Activated naive CD4-positive, alpha-beta T cell treated with anti-CD3 and anti-CD28 coated beads, Interleukin-2, amount 50 U/mL, for 72 hours (primary cell): ENCODE measurements around the gene VAPB. TPM values are rescaled to one million over a fixed set of nuclear protein-coding genes. Genes with fewer than 3 reads are reported as not detected.
A peak's percentile ranks its signal among the peaks of the same experiment; 100 is the strongest.

Experiments used
- ATAC-seq, 2 donors: fragments of 150-1000 bp; cut with Tn5 transposase; 2 replicates each; pipeline ENCODE4 v1.10.0; 2021; ENCODE audit warnings: mild to moderate bottlenecking in 2 of 2, moderate library complexity in 2 of 2
- DNase-seq, 2 donors: peaks; one replicate each; pipeline ENCODE4 v3.0.0; 2021 to 2022; ENCODE audit warnings: low spot score in 2 of 2
- H3K27ac Mint-ChIP-seq, 2 donors: one replicate each; pipeline ENCODE4 v1.8.0; 2022; ENCODE audit warnings: mild to moderate bottlenecking in 2 of 2, mixed read lengths in 2 of 2
- H3K36me3 Mint-ChIP-seq, 2 donors: one replicate each; pipeline ENCODE4 v1.8.0; 2022; ENCODE audit warnings: mixed read lengths in 2 of 2
- H3K9me3 Mint-ChIP-seq, 2 donors: one replicate each; pipeline ENCODE4 v1.8.0; 2022; ENCODE audit warnings: mixed read lengths in 2 of 2
- total RNA-seq, 2 donors: library from RNA; stranded (reverse); gene quantifications; one replicate each; pipeline ENCODE4 v1.2.3, GENCODE V29; 2022

VAPB gene
- total RNA-seq, 2 donors from 2014 or later: 28.0 to 43.5 TPM

DNA sequence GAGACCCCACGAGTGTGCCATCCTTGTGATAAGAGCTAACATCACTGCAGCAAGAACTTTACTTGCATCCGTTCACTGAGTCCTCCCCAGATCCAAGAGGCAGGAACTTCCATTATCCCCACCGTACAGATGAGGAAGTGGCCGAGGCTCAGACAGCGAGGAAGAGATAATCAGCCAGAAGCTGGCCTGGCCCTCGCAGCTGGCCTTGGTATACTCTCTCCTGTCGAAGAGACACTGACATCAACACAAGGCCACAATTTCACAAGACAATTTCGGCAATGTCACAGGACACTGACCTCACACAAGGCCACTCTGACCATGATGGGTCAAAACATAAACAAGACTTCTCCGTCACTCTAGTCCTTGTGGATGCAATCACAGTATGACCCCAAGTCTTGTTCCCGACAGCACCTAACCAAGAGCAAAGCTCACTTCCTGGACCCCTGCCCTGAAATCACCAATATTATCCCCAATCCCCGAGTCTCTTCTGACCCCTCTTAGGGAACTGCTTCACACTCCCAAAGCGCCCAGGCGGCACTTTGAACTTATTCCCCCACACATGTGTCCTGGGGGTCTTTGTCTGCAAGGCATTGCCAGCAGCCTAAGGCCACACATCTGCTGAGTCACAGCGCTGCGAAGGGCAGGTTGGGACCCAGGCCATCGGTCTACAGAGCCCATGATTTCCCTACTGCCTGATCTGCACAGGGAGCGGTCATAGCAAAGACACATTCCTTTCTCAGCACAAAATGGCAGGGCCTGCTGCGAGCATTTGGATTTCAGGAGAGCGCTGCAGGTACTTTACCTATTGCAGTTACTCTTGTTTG is 14.8 kb upstream of the VAPB start:
- DNase-seq (no peak), ATAC-seq (no peak)
- Mint-ChIP-seq H3K36me3 (no peaks in the 10 kb centered on the region), H3K27ac (peak overlapping the region in 1 of 2 donors; percentile 46), H3K9me3 (no peaks in the 10 kb centered on the region)

DNA sequence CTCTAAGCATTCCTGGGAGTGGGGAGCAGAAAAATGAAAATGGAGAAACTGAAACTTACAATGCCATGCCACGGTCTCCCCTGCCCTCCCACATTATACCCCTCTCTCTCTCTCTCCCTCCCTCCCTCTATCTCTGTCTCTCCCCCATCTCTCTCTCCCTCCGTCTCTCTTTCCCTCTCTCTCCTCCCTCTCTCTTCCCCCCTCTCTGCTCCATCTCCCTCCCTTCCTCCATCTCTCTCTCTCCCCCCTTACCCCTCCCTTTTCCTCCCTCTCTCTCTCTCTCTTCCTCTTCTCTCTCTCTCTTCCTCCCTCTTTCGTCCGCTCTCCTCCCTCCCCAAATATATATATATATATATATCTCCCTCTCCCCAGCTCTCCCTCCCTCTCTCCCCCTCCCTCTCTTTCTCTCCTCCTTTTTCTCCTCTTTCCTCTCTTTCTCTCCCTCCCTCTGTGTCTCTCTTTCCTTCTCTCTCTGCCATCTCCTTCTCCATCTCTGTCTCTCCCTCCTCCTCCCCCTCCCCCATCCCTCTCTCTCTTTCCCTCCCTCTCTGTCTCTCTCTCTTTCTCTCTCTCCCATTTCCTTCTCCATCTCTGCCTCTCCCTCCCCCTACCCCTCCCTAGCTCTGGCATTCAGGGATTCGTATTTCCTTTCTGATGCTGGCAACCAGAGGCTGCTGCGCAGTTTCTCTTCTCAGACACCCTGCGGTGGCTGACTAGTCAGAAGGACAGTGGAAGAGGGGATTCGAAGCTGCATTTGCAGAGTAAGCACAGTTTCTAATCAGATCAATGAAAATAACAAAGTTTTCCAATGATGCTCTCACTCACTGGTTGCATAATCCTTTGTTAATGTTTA is 13.9 kb upstream of the VAPB start:
- H3K36me3 Mint-ChIP-seq: no peaks in the 10 kb centered on the region
- ATAC-seq (no peak), DNase-seq (no peak)
- no peaks in the 10 kb centered on the region for H3K9me3 Mint-ChIP-seq
- peak overlapping the region in 1 of 2 donors; percentile 8 for H3K27ac Mint-ChIP-seq

DNA sequence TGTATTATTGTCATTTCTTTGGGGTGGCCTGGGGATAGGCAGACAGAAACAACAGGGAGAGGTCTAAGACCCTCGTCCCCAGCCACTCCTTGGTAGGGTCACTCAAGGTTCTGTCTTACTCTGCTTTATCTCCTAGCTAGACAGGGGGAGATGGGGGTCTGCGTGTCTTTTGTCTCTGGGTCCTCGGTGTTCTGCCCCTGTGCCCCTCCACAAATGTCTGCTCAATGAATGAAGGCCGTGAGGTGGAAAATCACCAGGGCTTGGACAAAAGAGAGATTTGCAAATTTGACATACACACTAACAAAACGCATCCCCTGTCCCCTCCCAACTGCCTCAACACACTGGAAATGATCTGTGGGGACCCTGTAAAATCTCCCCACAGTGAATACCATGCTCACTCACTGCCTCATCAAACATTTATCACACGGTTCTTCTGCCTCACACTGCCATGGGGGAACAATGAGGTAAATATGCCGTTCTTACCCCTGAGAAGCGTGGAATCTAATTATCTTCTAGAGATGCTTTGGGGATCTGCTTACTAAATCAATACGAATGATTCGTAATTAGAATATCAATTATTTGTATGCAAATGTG is 13.2 kb upstream of the VAPB start:
- DNase-seq: no peak
- no peak for ATAC-seq
- H3K9me3 Mint-ChIP-seq: peaks cover 2 to 3% of the 10 kb centered on the region in 2 donors
- no peak overlapping the region for H3K27ac Mint-ChIP-seq
- peaks cover under 1 to 3% of the 10 kb centered on the region in 2 donors for H3K36me3 Mint-ChIP-seq

DNA sequence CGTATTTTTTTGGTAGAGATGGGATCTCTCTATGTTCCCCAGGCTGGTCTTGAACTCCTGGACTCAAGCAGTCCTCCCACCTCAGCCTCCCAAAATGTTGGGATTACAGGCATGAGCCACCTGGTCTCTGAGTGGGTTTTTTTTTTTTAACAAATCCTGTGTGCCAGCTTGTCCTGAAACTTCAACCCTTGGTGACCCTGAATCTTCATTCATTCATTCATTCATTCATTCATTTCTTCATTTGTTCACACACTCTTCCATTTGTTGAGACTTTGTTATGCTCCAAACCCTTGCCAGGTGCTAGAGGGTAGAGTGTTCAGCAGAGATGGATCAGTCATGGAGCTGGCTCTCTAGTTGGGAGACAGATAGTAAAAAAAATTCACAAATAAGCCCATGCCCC is 12.0 kb upstream of the VAPB start:
- DNase-seq (no peak), ATAC-seq (no peak)
- Mint-ChIP-seq H3K27ac (no peak overlapping the region), H3K36me3 (peaks cover 8 to 11% of the 10 kb centered on the region in 2 donors), H3K9me3 (peaks cover 9 to 11% of the 10 kb centered on the region in 2 donors)

DNA sequence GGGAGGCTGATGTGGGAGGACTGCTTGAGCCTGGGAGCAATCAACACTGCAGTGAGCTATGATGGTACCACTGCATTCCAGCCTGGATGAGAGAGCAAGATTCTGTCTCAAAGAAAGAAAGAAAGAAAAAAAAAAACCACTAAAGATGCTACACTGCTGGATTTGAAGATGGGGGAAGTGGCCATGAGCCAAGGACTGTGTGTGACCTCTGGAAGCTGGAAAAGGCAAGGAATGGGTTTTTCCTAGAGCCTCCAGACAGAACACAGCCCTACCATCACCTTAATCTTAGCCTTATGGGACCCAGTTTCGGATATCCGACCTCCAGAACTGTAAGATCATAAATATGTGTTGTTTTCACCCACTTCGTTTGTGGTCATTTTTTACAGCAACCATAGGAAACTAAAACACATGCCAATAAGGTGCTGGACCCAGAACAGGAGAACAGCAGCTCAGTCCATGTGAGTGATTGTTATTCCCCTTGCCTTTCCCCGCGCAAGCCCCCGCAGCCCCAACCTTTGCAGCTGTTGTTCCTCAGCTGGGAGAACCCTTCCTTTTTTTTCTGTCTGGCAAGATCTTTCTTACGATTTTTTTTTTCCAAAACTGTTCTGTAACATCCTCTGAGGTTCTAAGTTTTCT is 11.1 kb upstream of the VAPB start:
- peak overlapping the region in 1 of 2 donors; percentile 61 for H3K27ac Mint-ChIP-seq
- DNase-seq: no peak
- H3K36me3 Mint-ChIP-seq: peaks cover 8 to 11% of the 10 kb centered on the region in 2 donors
- peaks cover 9 to 11% of the 10 kb centered on the region in 2 donors for H3K9me3 Mint-ChIP-seq
- no peak for ATAC-seq

DNA sequence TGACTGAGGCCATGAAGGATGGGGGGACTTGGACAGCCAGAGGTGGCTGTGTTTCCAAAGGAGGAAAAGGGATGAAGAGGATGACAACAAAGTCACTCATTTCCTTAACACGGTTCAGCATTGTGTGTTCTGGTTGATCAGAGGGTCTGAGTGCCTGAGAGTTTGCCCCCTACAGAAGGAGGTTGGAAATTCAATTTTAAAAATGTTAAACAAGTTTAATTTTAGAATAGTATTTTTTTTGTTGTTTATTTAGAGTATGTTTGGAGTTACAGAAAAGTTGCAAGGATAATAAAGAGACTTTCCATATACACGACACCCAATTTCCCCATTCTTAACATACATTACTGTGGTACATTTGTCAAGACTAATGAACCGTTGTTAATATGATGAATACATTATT is 10.3 kb upstream of the VAPB start:
- peaks cover 8 to 11% of the 10 kb centered on the region in 2 donors for H3K36me3 Mint-ChIP-seq
- ATAC-seq (no peak), DNase-seq (no peak)
- peaks cover 9 to 11% of the 10 kb centered on the region in 2 donors for H3K9me3 Mint-ChIP-seq
- H3K27ac Mint-ChIP-seq: no peak overlapping the region

DNA sequence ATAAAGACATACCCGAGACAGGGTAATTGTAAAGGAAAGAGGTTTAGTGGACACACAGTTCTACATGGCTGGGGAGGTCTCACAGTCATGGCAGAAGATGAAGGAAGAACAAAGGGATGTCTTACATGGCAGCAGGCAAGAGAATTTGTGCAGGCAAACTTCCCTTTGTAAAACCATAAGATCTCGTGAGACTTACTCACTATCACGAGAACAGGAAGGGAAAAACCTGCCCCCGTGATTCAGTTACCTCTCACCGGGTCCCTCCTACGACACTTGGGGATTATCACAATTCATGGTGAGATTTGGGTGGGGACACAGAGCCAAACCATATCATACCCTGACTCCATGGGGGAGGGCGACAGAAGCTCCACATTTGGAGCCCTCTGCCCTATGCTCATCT is 7.4 kb upstream of the VAPB start:
- H3K9me3 Mint-ChIP-seq: peaks cover 9 to 11% of the 10 kb centered on the region in 2 donors
- DNase-seq: no peak
- peaks cover 8 to 11% of the 10 kb centered on the region in 2 donors for H3K36me3 Mint-ChIP-seq

DNA sequence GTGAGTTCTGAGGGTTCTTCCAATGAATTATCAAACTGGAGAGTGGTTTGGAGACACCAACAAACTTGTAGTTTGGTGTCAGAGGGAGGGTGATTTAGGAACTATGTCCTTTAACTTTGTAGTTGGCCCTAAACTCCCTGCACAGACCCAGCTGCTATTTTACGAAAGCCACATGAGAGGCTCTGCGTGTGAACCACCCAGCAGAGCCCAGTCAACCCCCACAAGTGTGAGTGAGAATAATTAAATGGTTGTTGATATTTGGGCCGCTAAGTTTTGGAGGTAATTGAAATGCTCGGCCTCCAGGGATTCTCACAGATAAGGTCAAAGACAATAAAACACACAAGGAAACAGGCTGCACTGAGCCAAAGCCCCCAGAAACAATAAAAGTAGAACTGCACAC is 6.9 kb upstream of the VAPB start:
- Mint-ChIP-seq H3K9me3 (peaks cover 9 to 11% of the 10 kb centered on the region in 2 donors), H3K27ac (no peak overlapping the region), H3K36me3 (peaks cover 8 to 11% of the 10 kb centered on the region in 2 donors)
- no peak for ATAC-seq
- no peak for DNase-seq

More for the DNA sequence above, 7.4 kb upstream of the VAPB start:
- ATAC-seq: no peak
- no peak overlapping the region for H3K27ac Mint-ChIP-seq

DNA sequence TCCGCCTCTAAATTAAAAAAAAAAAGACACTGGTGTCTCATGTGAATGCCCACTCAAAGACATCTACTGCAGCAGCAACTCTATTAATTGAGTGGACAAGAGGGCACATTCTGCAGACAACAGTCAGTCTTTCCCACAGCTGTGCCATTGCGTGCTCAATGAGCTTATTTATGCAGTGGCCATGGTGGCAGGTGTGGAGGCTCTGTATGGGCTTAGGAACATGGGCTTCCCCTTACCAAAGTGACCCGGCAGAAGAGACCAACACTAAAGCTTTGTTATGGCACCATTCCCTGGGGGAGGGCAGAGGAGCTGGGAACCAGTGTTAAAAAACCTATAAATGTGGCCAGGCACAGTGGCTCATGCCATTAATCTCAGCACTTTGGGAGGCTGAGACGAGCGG is 4.2 kb upstream of the VAPB start:
- H3K36me3 Mint-ChIP-seq: peaks cover 11 to 14% of the 10 kb centered on the region in 2 donors
- ATAC-seq (no peak), DNase-seq (no peak)
- peaks cover 9 to 12% of the 10 kb centered on the region in 2 donors for H3K9me3 Mint-ChIP-seq
- no peak overlapping the region for H3K27ac Mint-ChIP-seq

DNA sequence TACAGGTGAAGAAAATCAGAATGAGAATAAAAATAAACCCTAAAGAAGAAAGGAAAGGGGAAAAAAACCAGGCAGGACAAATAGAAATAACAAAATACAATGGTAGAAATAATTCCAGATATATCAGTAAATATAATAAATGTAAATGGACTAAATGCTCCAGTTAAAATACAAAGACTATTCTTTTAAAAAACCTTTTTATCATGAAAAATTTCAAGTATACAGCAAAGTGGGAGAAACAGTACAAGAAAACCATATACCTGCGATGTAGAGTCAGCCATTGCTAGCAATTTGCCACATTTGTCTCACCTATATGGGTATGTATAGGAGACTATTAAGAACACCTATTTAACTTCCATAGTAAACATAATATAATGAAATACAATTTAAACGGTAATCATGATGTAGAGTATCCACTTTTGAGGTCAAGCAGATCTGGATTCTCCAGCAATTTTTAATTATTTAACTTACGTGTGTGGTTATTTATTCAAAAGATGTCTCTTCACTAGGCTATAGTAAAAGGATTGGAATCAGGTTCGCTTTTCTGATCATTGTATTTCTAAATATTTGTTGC is 914 bp upstream of the VAPB start:
- DNase-seq: no peak
- Mint-ChIP-seq H3K27ac (no peak overlapping the region), H3K9me3 (peaks cover 0 to 8% of the 10 kb centered on the region in 2 donors), H3K36me3 (peaks cover 19 to 35% of the 10 kb centered on the region in 2 donors)
- ATAC-seq: no peak

DNA sequence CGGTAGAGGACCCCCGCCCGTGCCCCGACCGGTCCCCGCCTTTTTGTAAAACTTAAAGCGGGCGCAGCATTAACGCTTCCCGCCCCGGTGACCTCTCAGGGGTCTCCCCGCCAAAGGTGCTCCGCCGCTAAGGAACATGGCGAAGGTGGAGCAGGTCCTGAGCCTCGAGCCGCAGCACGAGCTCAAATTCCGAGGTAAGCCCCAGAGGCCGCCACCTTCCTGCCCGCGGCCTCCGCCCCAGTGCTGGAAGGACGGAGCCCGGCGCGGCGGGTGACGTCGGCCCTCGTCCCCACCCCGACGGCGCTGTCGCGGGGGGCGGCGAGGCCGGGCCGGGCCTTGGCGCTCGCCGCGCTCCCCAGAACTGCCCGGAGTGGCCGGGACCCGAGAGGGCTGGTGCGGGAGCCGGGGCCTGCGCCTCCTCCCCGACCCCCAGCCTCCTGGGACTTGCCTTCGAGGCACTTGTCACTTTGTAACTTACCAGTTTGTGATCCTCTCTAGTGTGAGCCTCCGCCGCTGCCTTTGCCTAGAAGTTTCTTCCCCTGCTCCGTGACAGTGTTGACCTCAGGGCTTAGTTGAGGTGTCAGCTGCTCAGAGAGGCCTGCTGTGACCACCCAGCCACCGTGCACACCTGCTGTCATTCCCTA is 417 bp downstream of the VAPB start:
- H3K9me3 Mint-ChIP-seq: peaks cover 0 to 8% of the 10 kb centered on the region in 2 donors
- peak; percentile 36 to 55 for ATAC-seq
- DNase-seq: peak; percentile 31 to 69
- H3K36me3 Mint-ChIP-seq: peaks cover 19 to 46% of the 10 kb centered on the region in 2 donors
- H3K27ac Mint-ChIP-seq: peak overlapping the region; percentile 94 to 95

DNA sequence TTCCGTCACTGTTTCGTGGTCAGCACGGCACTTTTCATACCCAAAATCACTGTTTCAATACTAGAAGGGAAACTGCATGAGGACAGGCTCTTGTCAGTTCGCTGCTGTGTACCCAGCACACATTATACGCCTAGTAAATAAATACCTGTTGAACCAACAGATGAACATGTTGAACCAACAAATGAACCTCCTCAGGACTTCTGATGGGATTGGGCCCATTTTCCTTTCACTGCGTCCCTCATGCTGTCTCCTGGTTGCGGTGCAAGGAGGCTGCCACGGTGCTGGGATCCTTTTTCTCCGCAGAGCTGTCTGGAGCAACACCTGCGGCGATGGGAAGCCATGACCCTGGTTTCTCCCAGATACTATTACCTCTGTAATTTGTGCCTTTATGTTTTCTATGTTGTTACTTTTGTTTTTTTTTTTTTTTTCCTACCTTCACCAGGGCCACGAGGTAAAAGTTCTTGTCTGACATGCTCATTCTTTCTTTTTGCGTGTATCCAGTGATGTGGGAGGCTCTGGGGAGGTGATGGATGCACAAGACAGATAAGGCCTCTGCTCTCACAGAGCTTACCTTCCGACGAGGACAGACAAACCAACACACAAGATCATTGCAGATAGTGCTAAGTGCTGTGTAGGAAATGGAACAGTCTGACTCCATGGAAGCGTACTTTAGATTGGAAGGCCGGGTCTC is 1.1 kb downstream of the VAPB start:
- ATAC-seq: no peak
- no peak for DNase-seq
- Mint-ChIP-seq H3K36me3 (peaks cover 19 to 50% of the 10 kb centered on the region in 2 donors), H3K9me3 (peaks cover 0 to 8% of the 10 kb centered on the region in 2 donors), H3K27ac (peak overlapping the region; percentile 94 to 95)

DNA sequence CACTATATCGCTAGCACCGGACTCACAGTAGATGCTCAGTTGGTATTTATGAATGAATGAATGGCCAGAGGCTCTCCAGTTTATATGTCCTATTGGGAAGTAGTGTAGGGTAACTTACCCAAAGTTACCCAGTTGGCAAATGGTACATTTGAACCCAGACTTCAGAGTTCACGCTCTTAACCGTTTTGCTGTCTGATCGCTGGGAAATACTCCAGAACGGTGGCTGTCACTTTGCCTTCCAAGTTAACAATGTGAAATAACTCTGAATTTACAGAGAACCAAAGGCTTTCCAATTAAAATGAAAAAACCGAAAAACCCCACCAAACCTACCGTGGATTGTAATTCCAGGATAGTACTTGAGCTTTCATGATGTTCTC is 1.6 kb downstream of the VAPB start:
- H3K36me3 Mint-ChIP-seq: peaks cover 19 to 50% of the 10 kb centered on the region in 2 donors
- no peak for DNase-seq
- peak overlapping the region; percentile 94 to 95 for H3K27ac Mint-ChIP-seq
- H3K9me3 Mint-ChIP-seq: peaks cover 0 to 8% of the 10 kb centered on the region in 2 donors
- no peak for ATAC-seq

DNA sequence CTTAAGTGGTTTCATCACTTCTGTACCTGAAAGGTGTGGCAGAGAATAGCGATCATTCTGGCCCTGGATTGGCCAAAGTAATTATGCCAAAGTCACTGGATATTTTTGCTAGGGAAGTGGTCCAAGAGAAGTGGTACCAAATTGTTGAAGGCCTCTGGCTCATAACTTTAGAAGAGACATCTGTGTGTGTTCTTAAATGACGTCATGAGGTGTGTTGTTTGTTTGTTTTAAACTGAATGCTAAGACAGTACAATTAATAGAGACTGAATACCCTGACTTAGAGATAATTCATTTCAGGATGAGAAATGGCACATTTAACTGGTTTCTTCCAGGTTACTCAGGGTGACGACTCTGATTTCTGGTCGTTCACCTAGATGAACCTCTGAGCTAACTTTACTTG is 3.3 kb downstream of the VAPB start:
- ATAC-seq (no peak), DNase-seq (no peak)
- H3K36me3 Mint-ChIP-seq: peaks cover 19 to 60% of the 10 kb centered on the region in 2 donors
- peak overlapping the region in 1 of 2 donors; percentile 31 for H3K27ac Mint-ChIP-seq
- peaks cover 0 to 8% of the 10 kb centered on the region in 2 donors for H3K9me3 Mint-ChIP-seq

DNA sequence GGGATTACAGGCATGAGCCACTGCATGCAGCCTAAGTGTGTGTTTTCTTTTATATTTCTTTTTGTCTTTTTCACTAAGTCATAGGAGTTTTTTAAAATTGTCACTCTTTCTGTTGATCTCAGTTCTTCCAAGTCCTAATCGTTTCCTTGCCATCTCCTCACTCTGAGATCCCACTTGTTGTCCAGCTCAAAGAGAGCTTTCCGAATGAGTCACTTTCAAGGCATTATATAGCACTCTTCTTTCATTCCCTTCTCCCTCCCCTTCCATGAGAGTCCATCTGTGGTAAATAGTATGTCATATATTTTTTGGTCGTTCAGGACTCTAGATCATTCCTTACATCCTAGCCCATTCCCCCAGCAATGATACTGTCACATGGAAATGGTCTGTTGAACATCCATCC is 4.3 kb downstream of the VAPB start:
- ATAC-seq: no peak
- peaks cover 0 to 8% of the 10 kb centered on the region in 2 donors for H3K9me3 Mint-ChIP-seq
- no peak for DNase-seq
- peaks cover 19 to 67% of the 10 kb centered on the region in 2 donors for H3K36me3 Mint-ChIP-seq
- H3K27ac Mint-ChIP-seq: peak overlapping the region in 1 of 2 donors; percentile 14
